ENCODE results near the gene JMJD8. TPM values are rescaled to one million over a fixed set of nuclear protein-coding genes. Genes with fewer than 3 reads are reported as not detected.

JMJD8 gene
- total RNA-seq, 1 donor from 2014 or later: 52.3 TPM

GRCh38 chr16:689175-689897 lies 5.2 kb upstream of the JMJD8 start:
- DNase-seq (ENCODE audit: low read depth): no peak

GRCh38 chr16:687499-687898 lies 3.4 kb upstream of the JMJD8 start:
- no peak for DNase-seq (ENCODE audit: low read depth)

- DNase-seq (ENCODE audit: low read depth): no peak
Measured at GRCh38 chr16:686459-687260, 2.5 kb upstream of the JMJD8 start.

- DNase-seq (ENCODE audit: low read depth): no peak
Measured at GRCh38 chr16:685967-686366, 1.8 kb upstream of the JMJD8 start.

GRCh38 chr16:684961-685696 lies 995 bp upstream of the JMJD8 start:
- DNase-seq (ENCODE audit: low read depth): no peak

GRCh38 chr16:683396-684070 lies 601 bp downstream of the JMJD8 start:
- DNase-seq (ENCODE audit: low read depth): no peak

- DNase-seq (ENCODE audit: low read depth): no peak
Measured at GRCh38 chr16:682493-683395, 1.4 kb downstream of the JMJD8 start.

GRCh38 chr16:681746-682427 lies 2.2 kb downstream of the JMJD8 start:
- no peak for DNase-seq (ENCODE audit: low read depth)

- no peak for DNase-seq (ENCODE audit: low read depth)
Measured at GRCh38 chr16:680967-681745, 3.0 kb downstream of the JMJD8 start.

GRCh38 chr16:680625-680945 lies 3.5 kb downstream of the JMJD8 start:
- no peak for DNase-seq (ENCODE audit: low read depth)

- peak; percentile 42 for DNase-seq (ENCODE audit: low read depth)
Measured at GRCh38 chr16:679814-680624, 4.1 kb downstream of the JMJD8 start, which contains the start of gene STUB1. TSS of gene STUB1 (plus strand) at chr16:680410. CDS start at chr16:680526, 116 bp downstream.

GRCh38 chr16:678858-679813 lies 5.0 kb downstream of the JMJD8 start:
- DNase-seq (ENCODE audit: low read depth): peak; percentile 27

- no peak for DNase-seq (ENCODE audit: low read depth)
Measured at GRCh38 chr16:678209-678857, 5.8 kb downstream of the JMJD8 start.

- DNase-seq (ENCODE audit: low read depth): no peak
Measured at GRCh38 chr16:677316-678190, 6.6 kb downstream of the JMJD8 start.

GRCh38 chr16:676913-677312 lies 7.2 kb downstream of the JMJD8 start:
- no peak for DNase-seq (ENCODE audit: low read depth)

GRCh38 chr16:676565-676902 lies 7.6 kb downstream of the JMJD8 start:
- DNase-seq (ENCODE audit: low read depth): no peak
